Stimulated activated CD4-positive, alpha-beta T cell treated with anti-CD3 and anti-CD28 coated beads, Interleukin-4, amount 100 ng/mL, for 24 hours (primary cell): Measurements from ENCODE around the gene NUMA1.

Source experiments
- DNase-seq: peaks from one replicate; pipeline ENCODE4 v3.0.0-alpha.2; 2020

The NUMA1 gene

GRCh38 chr11:71955898-71956456 is 124.4 kb downstream of the NUMA1 start:
- DNase-seq, result no peak
